H9 (cell line): ENCODE data around the gene PRKAR1A. TPM values are rescaled to one million over a fixed set of nuclear protein-coding genes. Genes with fewer than 3 reads are reported as not detected.

Source experiments
- DNase-seq: peaks from one replicate; pipeline ENCODE4 v3.0.0-alpha.2; 2017
- H2AFZ ChIP-seq: one replicate; pipeline ENCODE4 v1.6.1; 2013; ENCODE audit warnings: mild to moderate bottlenecking, low read length, control low read depth, moderate library complexity
- H2AK5ac ChIP-seq: 2 replicates; pipeline ENCODE4 v1.6.1; 2013; ENCODE audit warnings: low read length, control low read depth, mixed read lengths; ENCODE audit not compliant: insufficient read length
- H2BK120ac ChIP-seq: one replicate; pipeline ENCODE4 v1.6.1; 2013; ENCODE audit warnings: low read depth, mild to moderate bottlenecking, low read length, control low read depth, inconsistent platforms; ENCODE audit not compliant: poor library complexity, severe bottlenecking
- H2BK12ac ChIP-seq: 2 replicates; pipeline ENCODE4 v1.6.1; 2013; ENCODE audit warnings: low read length, control low read depth, mixed read lengths, low read depth; ENCODE audit not compliant: insufficient read length
- H2BK15ac ChIP-seq: 2 replicates; pipeline ENCODE4 v1.6.1; 2013; ENCODE audit warnings: low read depth, low read length, control low read depth
- H2BK20ac ChIP-seq: one replicate; pipeline ENCODE4 v1.6.1; 2013; ENCODE audit warnings: low read depth, mild to moderate bottlenecking, low read length, control low read depth, inconsistent platforms; ENCODE audit not compliant: poor library complexity, severe bottlenecking
- H2BK5ac ChIP-seq: 2 replicates; pipeline ENCODE4 v1.6.1; 2013; ENCODE audit warnings: low read length, control low read depth, mixed read lengths; ENCODE audit not compliant: insufficient read length
- H3K14ac ChIP-seq: 2 replicates; pipeline ENCODE4 v1.6.1; 2013; ENCODE audit warnings: low read length, control low read depth; ENCODE audit not compliant: insufficient read depth
- H3K18ac ChIP-seq: 2 replicates; pipeline ENCODE4 v1.6.1; 2013; ENCODE audit warnings: low read depth, mild to moderate bottlenecking, mixed read lengths, low read length, control low read depth; ENCODE audit not compliant: insufficient read length
- H3K23ac ChIP-seq: 2 replicates; pipeline ENCODE4 v1.6.1; 2013; ENCODE audit warnings: low read length, control low read depth, mixed read lengths, low read depth; ENCODE audit not compliant: insufficient read length
- H3K23me2 ChIP-seq: 2 replicates; pipeline ENCODE4 v1.6.1; 2013; ENCODE audit warnings: low read depth, mild to moderate bottlenecking, mixed read lengths, low read length, control low read depth; ENCODE audit not compliant: insufficient read length, poor library complexity, severe bottlenecking
- H3K27ac ChIP-seq: 2 replicates; pipeline ENCODE4 v1.5.1; 2013; ENCODE audit warnings: low read length, control low read depth, mixed read lengths, low read depth; ENCODE audit not compliant: insufficient read length
- H3K27me3 ChIP-seq: 2 replicates; pipeline ENCODE4 v1.6.1; 2013; ENCODE audit warnings: low read length, control low read depth, inconsistent platforms; ENCODE audit not compliant: insufficient read depth
- H3K4ac ChIP-seq: 2 replicates; pipeline ENCODE4 v1.6.1; 2013; ENCODE audit warnings: low read depth, mild to moderate bottlenecking, control low read depth, inconsistent platforms, low read length, moderate library complexity
- H3K4me1 ChIP-seq: 2 replicates; pipeline ENCODE4 v1.6.1; 2013; ENCODE audit warnings: low read length, control low read depth, inconsistent platforms; ENCODE audit not compliant: insufficient read depth
- H3K4me2 ChIP-seq: 2 replicates; pipeline ENCODE4 v1.6.1; 2013; ENCODE audit warnings: low read length, control low read depth, mixed read lengths; ENCODE audit not compliant: insufficient read length, insufficient read depth
- H3K56ac ChIP-seq: 2 replicates; pipeline ENCODE4 v1.6.1; 2013; ENCODE audit warnings: low read depth, mild to moderate bottlenecking, mixed read lengths, low read length, control low read depth; ENCODE audit not compliant: insufficient read length
- H3K79me1 ChIP-seq: 2 replicates; pipeline ENCODE4 v1.6.1; 2013; ENCODE audit warnings: low read depth, mild to moderate bottlenecking, moderate library complexity, low read length, control low read depth, inconsistent platforms; ENCODE audit not compliant: insufficient read depth, poor library complexity, severe bottlenecking
- H3K79me2 ChIP-seq: 2 replicates; pipeline ENCODE4 v1.6.1; 2013; ENCODE audit warnings: low read length, control low read depth, inconsistent platforms; ENCODE audit not compliant: insufficient read depth
- H3K9ac ChIP-seq: 2 replicates; pipeline ENCODE4 v1.6.1; 2013; ENCODE audit warnings: low read length, control low read depth, mixed read lengths; ENCODE audit not compliant: insufficient read length; ENCODE audit errors: extremely low read depth
- H3K9me3 ChIP-seq: one replicate; pipeline ENCODE4 v1.6.1; 2013; ENCODE audit warnings: low read depth, low read length, inconsistent platforms; ENCODE audit not compliant: control insufficient read depth
- H3T11ph ChIP-seq: one replicate; pipeline ENCODE4 v1.6.1; 2013; ENCODE audit warnings: mild to moderate bottlenecking, low read length, control low read depth, inconsistent platforms
- H4K20me1 ChIP-seq: one replicate; pipeline ENCODE4 v1.6.1; 2013; ENCODE audit not compliant: control insufficient read depth, insufficient read length, insufficient read depth
- H4K5ac ChIP-seq: 2 replicates; pipeline ENCODE4 v1.6.1; 2013; ENCODE audit warnings: low read depth, mild to moderate bottlenecking, mixed read lengths, low read length, control low read depth; ENCODE audit not compliant: insufficient read length
- H4K8ac ChIP-seq: replicated peaks from 2 replicates; pipeline ENCODE4 v1.6.1; 2013; ENCODE audit warnings: low read length, control low read depth, mixed read lengths, low read depth; ENCODE audit not compliant: insufficient read length
- H4K91ac ChIP-seq: 2 replicates; pipeline ENCODE4 v1.6.1; 2013; ENCODE audit warnings: low read depth, mild to moderate bottlenecking, moderate library complexity, mixed read lengths, low read length, control low read depth; ENCODE audit not compliant: insufficient read length
- H3K27ac Mint-ChIP-seq, 3 experiments: 2 replicates in 2 of 3; 3 replicates in 1 of 3; pipeline ENCODE4 v1.8.0; 2020 to 2021; ENCODE audit warnings: mixed read lengths in 3 of 3, mild to moderate bottlenecking in 1 of 3, moderate library complexity in 1 of 3
- H3K27me3 Mint-ChIP-seq: 2 replicates; pipeline ENCODE4 v1.8.0; 2021; ENCODE audit warnings: low read depth, mild to moderate bottlenecking, moderate library complexity, mixed read lengths
- H3K36me3 Mint-ChIP-seq, 3 experiments: 2 replicates in 2 of 3; 3 replicates in 1 of 3; pipeline ENCODE4 v1.8.0; 2020 to 2021; ENCODE audit warnings: low read depth in 3 of 3, mixed read lengths in 3 of 3; ENCODE audit not compliant: insufficient read depth in 1 of 3
- H3K4me1 Mint-ChIP-seq, 2 experiments: 2 replicates each; pipeline ENCODE4 v1.8.0; 2020; ENCODE audit warnings: mixed read lengths in 2 of 2
- H3K4me3 Mint-ChIP-seq, 2 experiments: 2 replicates in 1 of 2; 3 replicates in 1 of 2; pipeline ENCODE4 v1.8.0; 2020 to 2021; ENCODE audit warnings: mild to moderate bottlenecking in 2 of 2, mixed read lengths in 2 of 2, moderate library complexity in 1 of 2
- H3K9me3 Mint-ChIP-seq, 2 experiments: 2 replicates in 1 of 2; 3 replicates in 1 of 2; pipeline ENCODE4 v1.8.0; 2020; ENCODE audit warnings: mild to moderate bottlenecking in 2 of 2, mixed read lengths in 2 of 2, moderate library complexity in 1 of 2
- WGBS: extraction: QIAGEN DNeasy Blood & Tissue Kit; methylation state at CpG from one replicate; pipeline ENCODE4 v1.1.7; 2013; ENCODE audit warnings: missing lambda C conversion rate, low lambda C conversion rate, mixed read lengths; ENCODE audit not compliant: insufficient read length; ENCODE audit errors: extremely low coverage; 5-methylcytosine and 5-hydroxymethylcytosine counted together
- total RNA-seq: library from RNA; stranded (reverse); gene quantifications from 2 replicates; pipeline ENCODE4 v1.2.1, GENCODE V29; 2021
- TF ChIP-seq, protein P1 (sequence below): fragments of 200-600 bp; sonication (generic); conservative IDR thresholded peaks from 3 replicates; pipeline ENCODE4 v1.8.0; 2021; ENCODE audit warnings: antibody characterized with exemption, mild to moderate bottlenecking

PRKAR1A gene
- total RNA-seq, 1 experiment from 2014 or later, result 171 TPM

DNA sequence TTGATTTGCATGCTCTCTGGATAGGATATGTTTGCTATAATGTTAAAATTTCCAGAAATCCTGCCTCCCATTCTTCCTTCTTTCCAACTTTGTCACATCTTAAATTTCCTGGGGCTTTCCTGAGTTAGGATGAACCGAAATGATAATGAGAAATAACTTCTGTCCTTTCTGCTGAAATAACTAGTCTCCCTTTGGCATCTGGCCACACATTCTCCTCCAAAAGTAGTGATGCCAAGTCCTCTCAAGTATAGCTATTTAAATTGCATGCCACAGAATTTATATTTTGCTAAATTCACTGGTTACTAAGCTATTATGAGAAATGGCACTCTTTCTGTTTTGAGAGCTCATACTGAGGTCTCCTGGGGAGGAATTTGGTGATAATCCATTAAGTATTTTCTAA lies 58.3 kb downstream of the PRKAR1A start:
- no peaks in the 10 kb centered on the region for H3K79me1 ChIP-seq
- H3K23ac ChIP-seq, result no peak overlapping the region
- DNase-seq, result no peak
- H2BK120ac ChIP-seq, result no peak overlapping the region
- no peak overlapping the region for H3K4ac ChIP-seq
- no peaks in the 10 kb centered on the region for H3K27me3 ChIP-seq
- no peak overlapping the region for H4K5ac ChIP-seq
- H3K4me2 ChIP-seq, result no peak overlapping the region
- no peak overlapping the region for H4K8ac ChIP-seq
- no peak overlapping the region for H2BK5ac ChIP-seq
- no peaks in the 10 kb centered on the region for H3K4me1 Mint-ChIP-seq
- H3K27me3 Mint-ChIP-seq, result peaks cover 2% of the 10 kb centered on the region; the same call in 1 of the 2 replicates
- no peaks in the 10 kb centered on the region for H4K20me1 ChIP-seq
- no peak overlapping the region for H3K9ac ChIP-seq
- H2BK20ac ChIP-seq, result no peak overlapping the region
- no peaks in the 10 kb centered on the region for H3K23me2 ChIP-seq
- H4K91ac ChIP-seq, result no peak overlapping the region
- no peak overlapping the region for H2BK15ac ChIP-seq
- H3T11ph ChIP-seq, result no peak overlapping the region
- no peak overlapping the region for H3K18ac ChIP-seq
- H3K4me3 Mint-ChIP-seq, result no peak overlapping the region
- no peaks in the 10 kb centered on the region for H3K9me3 ChIP-seq
- H2BK12ac ChIP-seq, result no peak overlapping the region
- H3K27ac ChIP-seq, result no peak overlapping the region
- H3K36me3 Mint-ChIP-seq, result peaks cover 0 to 7% (median 0%) of the 10 kb centered on the region in 3 experiments; a peak in 3 of 7 replicates
- H3K79me2 ChIP-seq, result no peaks in the 10 kb centered on the region
- H3K27ac Mint-ChIP-seq, result no peak overlapping the region
- H3K56ac ChIP-seq, result no peak overlapping the region
- TF ChIP-seq, protein P1, sequence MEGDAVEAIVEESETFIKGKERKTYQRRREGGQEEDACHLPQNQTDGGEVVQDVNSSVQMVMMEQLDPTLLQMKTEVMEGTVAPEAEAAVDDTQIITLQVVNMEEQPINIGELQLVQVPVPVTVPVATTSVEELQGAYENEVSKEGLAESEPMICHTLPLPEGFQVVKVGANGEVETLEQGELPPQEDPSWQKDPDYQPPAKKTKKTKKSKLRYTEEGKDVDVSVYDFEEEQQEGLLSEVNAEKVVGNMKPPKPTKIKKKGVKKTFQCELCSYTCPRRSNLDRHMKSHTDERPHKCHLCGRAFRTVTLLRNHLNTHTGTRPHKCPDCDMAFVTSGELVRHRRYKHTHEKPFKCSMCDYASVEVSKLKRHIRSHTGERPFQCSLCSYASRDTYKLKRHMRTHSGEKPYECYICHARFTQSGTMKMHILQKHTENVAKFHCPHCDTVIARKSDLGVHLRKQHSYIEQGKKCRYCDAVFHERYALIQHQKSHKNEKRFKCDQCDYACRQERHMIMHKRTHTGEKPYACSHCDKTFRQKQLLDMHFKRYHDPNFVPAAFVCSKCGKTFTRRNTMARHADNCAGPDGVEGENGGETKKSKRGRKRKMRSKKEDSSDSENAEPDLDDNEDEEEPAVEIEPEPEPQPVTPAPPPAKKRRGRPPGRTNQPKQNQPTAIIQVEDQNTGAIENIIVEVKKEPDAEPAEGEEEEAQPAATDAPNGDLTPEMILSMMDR, result no peak
- no CpG with 5 or more reads among the region's 1 CpG for WGBS
- H2AFZ ChIP-seq, result no peak overlapping the region
- H3K9me3 Mint-ChIP-seq, result no peaks in the 10 kb centered on the region
- no peak overlapping the region for H3K14ac ChIP-seq
- no peaks in the 10 kb centered on the region for H3K4me1 ChIP-seq
- no peak overlapping the region for H2AK5ac ChIP-seq
